ENCODE measurements around the gene SERPINB8.

DNA sequence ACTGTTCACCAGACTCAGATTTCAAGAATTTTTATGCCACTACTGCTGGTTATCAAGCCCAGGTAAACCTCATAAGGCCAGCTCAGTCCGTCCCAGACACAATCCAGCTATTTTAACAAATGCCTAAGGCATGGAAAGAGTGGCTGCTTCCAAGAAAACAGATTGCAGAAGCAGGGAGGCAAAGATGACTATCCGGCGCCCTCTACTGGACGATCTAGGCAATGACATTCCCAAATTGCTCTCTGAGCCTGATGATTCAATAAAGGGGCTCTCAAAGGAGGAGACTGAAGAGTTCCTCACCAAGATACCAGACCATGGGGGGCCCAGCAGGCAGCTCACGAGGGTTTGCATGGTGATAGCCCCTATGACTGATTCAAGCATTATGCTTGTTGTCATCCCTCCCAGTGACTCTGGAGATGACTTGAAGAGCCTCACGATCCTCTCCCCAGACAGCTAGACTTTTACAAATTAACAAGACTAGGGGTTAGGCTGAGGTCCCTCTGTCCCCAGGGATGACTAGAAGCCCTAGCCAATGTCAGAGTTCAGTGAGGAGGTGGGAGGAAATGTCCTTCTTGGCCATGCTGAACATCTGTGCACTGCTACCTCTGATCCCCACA, 25.0 kb downstream of the SERPINB8 start:
- TF ChIP-seq RCOR2 (CRISPR knock-in tag; IDR thresholded peaks at IDR 0.05) (no peak), ZFP62 (CRISPR knock-in tag; IDR thresholded peaks at IDR 0.05) (no peak)
- TF ChIP-seq, protein P1, sequence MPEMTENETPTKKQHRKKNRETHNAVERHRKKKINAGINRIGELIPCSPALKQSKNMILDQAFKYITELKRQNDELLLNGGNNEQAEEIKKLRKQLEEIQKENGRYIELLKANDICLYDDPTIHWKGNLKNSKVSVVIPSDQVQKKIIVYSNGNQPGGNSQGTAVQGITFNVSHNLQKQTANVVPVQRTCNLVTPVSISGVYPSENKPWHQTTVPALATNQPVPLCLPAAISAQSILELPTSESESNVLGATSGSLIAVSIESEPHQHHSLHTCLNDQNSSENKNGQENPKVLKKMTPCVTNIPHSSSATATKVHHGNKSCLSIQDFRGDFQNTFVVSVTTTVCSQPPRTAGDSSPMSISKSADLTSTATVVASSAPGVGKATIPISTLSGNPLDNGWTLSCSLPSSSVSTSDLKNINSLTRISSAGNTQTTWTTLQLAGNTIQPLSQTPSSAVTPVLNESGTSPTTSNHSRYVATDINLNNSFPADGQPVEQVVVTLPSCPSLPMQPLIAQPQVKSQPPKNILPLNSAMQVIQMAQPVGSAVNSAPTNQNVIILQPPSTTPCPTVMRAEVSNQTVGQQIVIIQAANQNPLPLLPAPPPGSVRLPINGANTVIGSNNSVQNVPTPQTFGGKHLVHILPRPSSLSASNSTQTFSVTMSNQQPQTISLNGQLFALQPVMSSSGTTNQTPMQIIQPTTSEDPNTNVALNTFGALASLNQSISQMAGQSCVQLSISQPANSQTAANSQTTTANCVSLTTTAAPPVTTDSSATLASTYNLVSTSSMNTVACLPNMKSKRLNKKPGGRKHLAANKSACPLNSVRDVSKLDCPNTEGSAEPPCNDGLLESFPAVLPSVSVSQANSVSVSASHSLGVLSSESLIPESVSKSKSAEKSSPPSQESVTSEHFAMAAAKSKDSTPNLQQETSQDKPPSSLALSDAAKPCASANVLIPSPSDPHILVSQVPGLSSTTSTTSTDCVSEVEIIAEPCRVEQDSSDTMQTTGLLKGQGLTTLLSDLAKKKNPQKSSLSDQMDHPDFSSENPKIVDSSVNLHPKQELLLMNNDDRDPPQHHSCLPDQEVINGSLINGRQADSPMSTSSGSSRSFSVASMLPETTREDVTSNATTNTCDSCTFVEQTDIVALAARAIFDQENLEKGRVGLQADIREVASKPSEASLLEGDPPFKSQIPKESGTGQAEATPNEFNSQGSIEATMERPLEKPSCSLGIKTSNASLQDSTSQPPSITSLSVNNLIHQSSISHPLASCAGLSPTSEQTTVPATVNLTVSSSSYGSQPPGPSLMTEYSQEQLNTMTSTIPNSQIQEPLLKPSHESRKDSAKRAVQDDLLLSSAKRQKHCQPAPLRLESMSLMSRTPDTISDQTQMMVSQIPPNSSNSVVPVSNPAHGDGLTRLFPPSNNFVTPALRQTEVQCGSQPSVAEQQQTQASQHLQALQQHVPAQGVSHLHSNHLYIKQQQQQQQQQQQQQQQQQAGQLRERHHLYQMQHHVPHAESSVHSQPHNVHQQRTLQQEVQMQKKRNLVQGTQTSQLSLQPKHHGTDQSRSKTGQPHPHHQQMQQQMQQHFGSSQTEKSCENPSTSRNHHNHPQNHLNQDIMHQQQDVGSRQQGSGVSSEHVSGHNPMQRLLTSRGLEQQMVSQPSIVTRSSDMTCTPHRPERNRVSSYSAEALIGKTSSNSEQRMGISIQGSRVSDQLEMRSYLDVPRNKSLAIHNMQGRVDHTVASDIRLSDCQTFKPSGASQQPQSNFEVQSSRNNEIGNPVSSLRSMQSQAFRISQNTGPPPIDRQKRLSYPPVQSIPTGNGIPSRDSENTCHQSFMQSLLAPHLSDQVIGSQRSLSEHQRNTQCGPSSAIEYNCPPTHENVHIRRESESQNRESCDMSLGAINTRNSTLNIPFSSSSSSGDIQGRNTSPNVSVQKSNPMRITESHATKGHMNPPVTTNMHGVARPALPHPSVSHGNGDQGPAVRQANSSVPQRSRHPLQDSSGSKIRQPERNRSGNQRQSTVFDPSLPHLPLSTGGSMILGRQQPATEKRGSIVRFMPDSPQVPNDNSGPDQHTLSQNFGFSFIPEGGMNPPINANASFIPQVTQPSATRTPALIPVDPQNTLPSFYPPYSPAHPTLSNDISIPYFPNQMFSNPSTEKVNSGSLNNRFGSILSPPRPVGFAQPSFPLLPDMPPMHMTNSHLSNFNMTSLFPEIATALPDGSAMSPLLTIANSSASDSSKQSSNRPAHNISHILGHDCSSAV (CRISPR knock-in tag; IDR thresholded peaks at IDR 0.05; ENCODE audit: borderline replicate concordance) = no peak
- TF ChIP-seq, protein P2, sequence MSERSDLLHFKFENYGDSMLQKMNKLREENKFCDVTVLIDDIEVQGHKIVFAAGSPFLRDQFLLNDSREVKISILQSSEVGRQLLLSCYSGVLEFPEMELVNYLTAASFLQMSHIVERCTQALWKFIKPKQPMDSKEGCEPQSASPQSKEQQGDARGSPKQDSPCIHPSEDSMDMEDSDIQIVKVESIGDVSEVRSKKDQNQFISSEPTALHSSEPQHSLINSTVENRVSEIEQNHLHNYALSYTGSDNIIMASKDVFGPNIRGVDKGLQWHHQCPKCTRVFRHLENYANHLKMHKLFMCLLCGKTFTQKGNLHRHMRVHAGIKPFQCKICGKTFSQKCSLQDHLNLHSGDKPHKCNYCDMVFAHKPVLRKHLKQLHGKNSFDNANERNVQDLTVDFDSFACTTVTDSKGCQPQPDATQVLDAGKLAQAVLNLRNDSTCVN (CRISPR knock-in tag; IDR thresholded peaks at IDR 0.05; ENCODE audit: borderline replicate concordance) = no peak
- TF ChIP-seq, protein P3, sequence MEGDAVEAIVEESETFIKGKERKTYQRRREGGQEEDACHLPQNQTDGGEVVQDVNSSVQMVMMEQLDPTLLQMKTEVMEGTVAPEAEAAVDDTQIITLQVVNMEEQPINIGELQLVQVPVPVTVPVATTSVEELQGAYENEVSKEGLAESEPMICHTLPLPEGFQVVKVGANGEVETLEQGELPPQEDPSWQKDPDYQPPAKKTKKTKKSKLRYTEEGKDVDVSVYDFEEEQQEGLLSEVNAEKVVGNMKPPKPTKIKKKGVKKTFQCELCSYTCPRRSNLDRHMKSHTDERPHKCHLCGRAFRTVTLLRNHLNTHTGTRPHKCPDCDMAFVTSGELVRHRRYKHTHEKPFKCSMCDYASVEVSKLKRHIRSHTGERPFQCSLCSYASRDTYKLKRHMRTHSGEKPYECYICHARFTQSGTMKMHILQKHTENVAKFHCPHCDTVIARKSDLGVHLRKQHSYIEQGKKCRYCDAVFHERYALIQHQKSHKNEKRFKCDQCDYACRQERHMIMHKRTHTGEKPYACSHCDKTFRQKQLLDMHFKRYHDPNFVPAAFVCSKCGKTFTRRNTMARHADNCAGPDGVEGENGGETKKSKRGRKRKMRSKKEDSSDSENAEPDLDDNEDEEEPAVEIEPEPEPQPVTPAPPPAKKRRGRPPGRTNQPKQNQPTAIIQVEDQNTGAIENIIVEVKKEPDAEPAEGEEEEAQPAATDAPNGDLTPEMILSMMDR (CRISPR knock-in tag; IDR thresholded peaks at IDR 0.05) = peak; percentile 74
